ENCODE results near the gene MYO5C. TPM values are rescaled to one million over a fixed set of nuclear protein-coding genes. Genes with fewer than 3 reads are reported as not detected.

The MYO5C gene
- total and polyA plus RNA-seq, 2 of the 8 experiments (the other 6 are each of a cell fraction or from before 2014, with no cell fraction given): 8.2 to 26.7 TPM

DNA sequence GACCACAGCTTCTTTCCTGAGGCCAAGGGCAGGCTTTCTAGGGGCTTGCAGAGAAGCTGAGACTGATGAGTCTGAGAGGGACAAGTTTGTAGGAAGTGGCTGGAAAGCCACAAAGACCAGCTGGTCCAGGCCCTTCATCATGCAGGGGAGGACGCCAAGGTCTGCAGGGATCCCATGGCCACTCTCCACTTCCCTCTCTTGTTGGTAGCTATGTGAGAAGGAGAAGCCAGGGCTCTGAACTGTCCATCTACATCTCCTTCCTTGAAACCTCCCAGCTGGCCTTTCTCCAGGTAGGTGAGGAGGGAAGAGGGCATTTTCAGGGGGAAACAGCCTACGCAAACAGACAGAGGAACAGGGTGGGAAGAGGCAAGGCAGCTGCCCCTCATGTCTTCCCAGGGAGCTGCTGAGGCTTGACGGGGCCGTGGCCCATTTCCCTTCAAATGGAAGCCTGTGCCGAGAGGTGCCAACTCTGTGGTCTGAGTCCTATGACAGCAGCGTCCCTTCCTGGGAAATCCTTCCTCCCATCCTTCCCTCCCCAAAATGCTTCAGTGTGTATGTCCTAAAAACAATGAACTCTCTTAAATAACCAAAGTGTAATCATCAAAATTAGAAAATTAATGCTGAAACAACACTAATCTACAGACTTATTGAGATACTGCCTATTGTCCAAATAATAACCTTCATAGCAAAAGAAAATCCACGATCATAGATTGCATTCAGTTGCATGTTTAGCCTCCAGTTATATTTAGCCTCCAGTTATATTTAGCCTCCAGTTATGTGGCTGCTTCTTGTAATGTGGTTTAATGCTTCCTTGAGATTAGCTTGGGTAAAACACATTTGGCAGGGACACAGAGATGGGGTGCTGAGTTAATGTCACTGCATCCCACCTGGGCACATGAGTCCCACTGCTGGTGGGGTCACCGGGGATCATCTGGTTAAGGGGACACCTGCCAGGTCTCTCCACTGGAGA, 140.4 kb downstream of the MYO5C start (continued):
- TF ChIP-seq TBP (IDR thresholded peaks at IDR 0.05; ENCODE audit: low read depth, low read length): no peak
- TF ChIP-seq CEBPB (IDR thresholded peaks at IDR 0.05; ENCODE audit: low read depth, low read length): no peak
- TF ChIP-seq, protein P1, sequence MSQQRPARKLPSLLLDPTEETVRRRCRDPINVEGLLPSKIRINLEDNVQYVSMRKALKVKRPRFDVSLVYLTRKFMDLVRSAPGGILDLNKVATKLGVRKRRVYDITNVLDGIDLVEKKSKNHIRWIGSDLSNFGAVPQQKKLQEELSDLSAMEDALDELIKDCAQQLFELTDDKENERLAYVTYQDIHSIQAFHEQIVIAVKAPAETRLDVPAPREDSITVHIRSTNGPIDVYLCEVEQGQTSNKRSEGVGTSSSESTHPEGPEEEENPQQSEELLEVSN (IDR thresholded peaks at IDR 0.05): no peak
- no peak for TF ChIP-seq RXRA (IDR thresholded peaks at IDR 0.05; ENCODE audit: insufficient read depth, low read depth, low read length)
- TF ChIP-seq RNF2 (IDR thresholded peaks at IDR 0.05; ENCODE audit: borderline replicate concordance, low read depth, low read length, missing control alignments, poor library complexity, severe bottlenecking): no peak
- TF ChIP-seq CHD1 (IDR thresholded peaks at IDR 0.05; ENCODE audit: low read depth, low read length): no peak
- TF ChIP-seq, protein P2, sequence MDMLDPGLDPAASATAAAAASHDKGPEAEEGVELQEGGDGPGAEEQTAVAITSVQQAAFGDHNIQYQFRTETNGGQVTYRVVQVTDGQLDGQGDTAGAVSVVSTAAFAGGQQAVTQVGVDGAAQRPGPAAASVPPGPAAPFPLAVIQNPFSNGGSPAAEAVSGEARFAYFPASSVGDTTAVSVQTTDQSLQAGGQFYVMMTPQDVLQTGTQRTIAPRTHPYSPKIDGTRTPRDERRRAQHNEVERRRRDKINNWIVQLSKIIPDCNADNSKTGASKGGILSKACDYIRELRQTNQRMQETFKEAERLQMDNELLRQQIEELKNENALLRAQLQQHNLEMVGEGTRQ (IDR thresholded peaks at IDR 0.05; ENCODE audit: low read length): no peak
- TF ChIP-seq JUN (IDR thresholded peaks at IDR 0.05; ENCODE audit: low read depth, low read length): no peak
- no peak for TF ChIP-seq CHD2 (IDR thresholded peaks at IDR 0.05; ENCODE audit: low read length)
- TF ChIP-seq KDM1A (IDR thresholded peaks at IDR 0.05; ENCODE audit: borderline replicate concordance, low read length): no peak
- no peak for TF ChIP-seq TAF7 (optimal IDR thresholded peaks at IDR 0.05; ENCODE audit: borderline replicate concordance, low read depth, low read length)
- no peak for TF ChIP-seq HDAC6 (IDR thresholded peaks at IDR 0.05; ENCODE audit: low read depth, low read length)
- no peak for TF ChIP-seq BACH1 (IDR thresholded peaks at IDR 0.05; ENCODE audit: low read length)

All from H1 (cell line).